ENCODE data around the gene PMFBP1. TPM values are rescaled to one million over a fixed set of nuclear protein-coding genes. Genes with fewer than 3 reads are reported as not detected.

PMFBP1 gene
- total RNA-seq, 1 experiment from 2014 or later, result 2.7 TPM

DNA sequence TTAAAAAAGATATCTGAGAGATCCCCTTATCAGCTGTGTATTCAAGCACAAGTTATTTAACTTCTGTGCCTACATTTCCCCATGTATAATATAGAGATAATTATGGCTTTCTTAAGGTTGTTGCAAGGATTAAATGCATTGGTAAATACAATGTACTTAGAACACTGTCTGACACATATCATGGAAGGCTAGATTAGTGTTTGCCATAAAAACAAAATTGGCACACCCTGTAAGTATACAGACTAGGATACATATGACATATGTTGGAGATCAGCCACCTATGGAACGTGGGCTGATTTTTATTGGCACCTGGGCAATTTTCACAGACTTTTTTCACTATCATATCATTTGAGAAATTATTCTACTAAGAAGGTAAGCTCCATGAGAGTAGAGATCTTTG is 2.2 kb downstream of the PMFBP1 start:
- Histone ChIP-seq H3K4me2 (ENCODE audit: insufficient read depth, insufficient read length, low read length) (no peak overlapping the region), H4K8ac (replicated peaks; ENCODE audit: insufficient read length, low read depth, low read length) (no peak overlapping the region), H3T11ph (ENCODE audit: low read length) (no peak overlapping the region), H3K79me2 (ENCODE audit: insufficient read depth, low read length) (no peaks in the 10 kb centered on the region), H3K23me2 (ENCODE audit: insufficient read length, low read depth, low read length, poor library complexity, severe bottlenecking) (no peaks in the 10 kb centered on the region), H4K5ac (ENCODE audit: insufficient read length, low read depth, low read length) (no peak overlapping the region), H2BK5ac (ENCODE audit: insufficient read length, low read length) (no peak overlapping the region), H2BK120ac (ENCODE audit: low read depth, low read length, poor library complexity, severe bottlenecking) (no peak overlapping the region), H3K56ac (ENCODE audit: insufficient read length, low read depth, low read length) (no peak overlapping the region), H3K27me3 (ENCODE audit: insufficient read depth, low read length) (no peaks in the 10 kb centered on the region), H3K9me3 (ENCODE audit: control insufficient read depth, low read depth, low read length) (no peaks in the 10 kb centered on the region), H2AK5ac (ENCODE audit: insufficient read length, low read length) (no peak overlapping the region), H3K27ac (ENCODE audit: insufficient read length, low read depth, low read length) (no peak overlapping the region), H3K18ac (ENCODE audit: insufficient read length, low read depth, low read length) (no peak overlapping the region), H2BK12ac (ENCODE audit: insufficient read length, low read depth, low read length) (no peak overlapping the region), H3K23ac (ENCODE audit: insufficient read length, low read depth, low read length) (no peak overlapping the region), H4K91ac (ENCODE audit: insufficient read length, low read depth, low read length) (no peak overlapping the region), H2BK15ac (ENCODE audit: low read depth, low read length) (no peak overlapping the region), H3K4me1 (ENCODE audit: insufficient read depth, low read length) (no peaks in the 10 kb centered on the region), H4K20me1 (ENCODE audit: control insufficient read depth, insufficient read depth, insufficient read length) (no peaks in the 10 kb centered on the region), H3K9ac (ENCODE audit: extremely low read depth, insufficient read length, low read length) (no peak overlapping the region), H3K14ac (ENCODE audit: insufficient read depth, low read length) (no peak overlapping the region), H2BK20ac (ENCODE audit: low read depth, low read length, poor library complexity, severe bottlenecking) (no peak overlapping the region), H3K79me1 (ENCODE audit: insufficient read depth, low read depth, low read length, poor library complexity, severe bottlenecking) (no peaks in the 10 kb centered on the region), H3K4ac (ENCODE audit: low read depth, low read length) (no peak overlapping the region), H2AFZ (ENCODE audit: low read length) (no peak overlapping the region)
- Mint-ChIP-seq H3K4me1 (no peaks in the 10 kb centered on the region), H3K4me3 (no peak overlapping the region), H3K27me3 (ENCODE audit: low read depth) (peaks cover 5% of the 10 kb centered on the region; the same call in 1 of the 2 replicates), H3K27ac (no peak overlapping the region), H3K36me3 (ENCODE audit: insufficient read depth in 1 of 3, low read depth in 3 of 3) (peaks cover 0 to 3% (median 0%) of the 10 kb centered on the region in 3 experiments; a peak in 1 of 7 replicates), H3K9me3 (peaks cover 0 to 2% of the 10 kb centered on the region in 2 experiments; a peak in 2 of 5 replicates)
- TF ChIP-seq, protein P1, sequence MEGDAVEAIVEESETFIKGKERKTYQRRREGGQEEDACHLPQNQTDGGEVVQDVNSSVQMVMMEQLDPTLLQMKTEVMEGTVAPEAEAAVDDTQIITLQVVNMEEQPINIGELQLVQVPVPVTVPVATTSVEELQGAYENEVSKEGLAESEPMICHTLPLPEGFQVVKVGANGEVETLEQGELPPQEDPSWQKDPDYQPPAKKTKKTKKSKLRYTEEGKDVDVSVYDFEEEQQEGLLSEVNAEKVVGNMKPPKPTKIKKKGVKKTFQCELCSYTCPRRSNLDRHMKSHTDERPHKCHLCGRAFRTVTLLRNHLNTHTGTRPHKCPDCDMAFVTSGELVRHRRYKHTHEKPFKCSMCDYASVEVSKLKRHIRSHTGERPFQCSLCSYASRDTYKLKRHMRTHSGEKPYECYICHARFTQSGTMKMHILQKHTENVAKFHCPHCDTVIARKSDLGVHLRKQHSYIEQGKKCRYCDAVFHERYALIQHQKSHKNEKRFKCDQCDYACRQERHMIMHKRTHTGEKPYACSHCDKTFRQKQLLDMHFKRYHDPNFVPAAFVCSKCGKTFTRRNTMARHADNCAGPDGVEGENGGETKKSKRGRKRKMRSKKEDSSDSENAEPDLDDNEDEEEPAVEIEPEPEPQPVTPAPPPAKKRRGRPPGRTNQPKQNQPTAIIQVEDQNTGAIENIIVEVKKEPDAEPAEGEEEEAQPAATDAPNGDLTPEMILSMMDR (conservative IDR thresholded peaks at IDR 0.05), result no peak
- WGBS (ENCODE audit: extremely low coverage, insufficient read length, low lambda C conversion rate), result no CpG with 5 or more reads among the region's 1 CpG
- no peak for DNase-seq
